ENCODE data around the gene SGCD. TPM values are rescaled to one million over a fixed set of nuclear protein-coding genes. Genes with fewer than 3 reads are reported as not detected.

Gene SGCD
- total and polyA plus RNA-seq, 3 donors from 2014 or later, result 2.8 to 6.1 (median 5.0) TPM

GRCh38 chr5:156581725-156582124, 254.8 kb downstream of the SGCD start:
- no peaks in the 10 kb centered on the region for H3K27me3 ChIP-seq
- H3K4me1 ChIP-seq, result peaks cover 12% of the 10 kb centered on the region
- no peak overlapping the region for H3K4me3 ChIP-seq
- 82 to 90% methylated on average over 3 of the region's 3 CpGs for WGBS, 2 donors
- H3K27ac ChIP-seq, result no peak overlapping the region
- TF ChIP-seq POLR2A (IDR thresholded peaks at IDR 0.05), result no peak
- TF ChIP-seq, protein P1, sequence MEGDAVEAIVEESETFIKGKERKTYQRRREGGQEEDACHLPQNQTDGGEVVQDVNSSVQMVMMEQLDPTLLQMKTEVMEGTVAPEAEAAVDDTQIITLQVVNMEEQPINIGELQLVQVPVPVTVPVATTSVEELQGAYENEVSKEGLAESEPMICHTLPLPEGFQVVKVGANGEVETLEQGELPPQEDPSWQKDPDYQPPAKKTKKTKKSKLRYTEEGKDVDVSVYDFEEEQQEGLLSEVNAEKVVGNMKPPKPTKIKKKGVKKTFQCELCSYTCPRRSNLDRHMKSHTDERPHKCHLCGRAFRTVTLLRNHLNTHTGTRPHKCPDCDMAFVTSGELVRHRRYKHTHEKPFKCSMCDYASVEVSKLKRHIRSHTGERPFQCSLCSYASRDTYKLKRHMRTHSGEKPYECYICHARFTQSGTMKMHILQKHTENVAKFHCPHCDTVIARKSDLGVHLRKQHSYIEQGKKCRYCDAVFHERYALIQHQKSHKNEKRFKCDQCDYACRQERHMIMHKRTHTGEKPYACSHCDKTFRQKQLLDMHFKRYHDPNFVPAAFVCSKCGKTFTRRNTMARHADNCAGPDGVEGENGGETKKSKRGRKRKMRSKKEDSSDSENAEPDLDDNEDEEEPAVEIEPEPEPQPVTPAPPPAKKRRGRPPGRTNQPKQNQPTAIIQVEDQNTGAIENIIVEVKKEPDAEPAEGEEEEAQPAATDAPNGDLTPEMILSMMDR (IDR thresholded peaks at IDR 0.05), result no peak
- no peaks in the 10 kb centered on the region for H3K9me3 ChIP-seq
- no peak for DNase-seq
- H3K36me3 ChIP-seq (ENCODE audit: low read depth, missing control alignments), result no peaks in the 10 kb centered on the region
- intact Hi-C loops (cut with DNase I; ENCODE audit: low total_unique reads), result no loop called here

DNA sequence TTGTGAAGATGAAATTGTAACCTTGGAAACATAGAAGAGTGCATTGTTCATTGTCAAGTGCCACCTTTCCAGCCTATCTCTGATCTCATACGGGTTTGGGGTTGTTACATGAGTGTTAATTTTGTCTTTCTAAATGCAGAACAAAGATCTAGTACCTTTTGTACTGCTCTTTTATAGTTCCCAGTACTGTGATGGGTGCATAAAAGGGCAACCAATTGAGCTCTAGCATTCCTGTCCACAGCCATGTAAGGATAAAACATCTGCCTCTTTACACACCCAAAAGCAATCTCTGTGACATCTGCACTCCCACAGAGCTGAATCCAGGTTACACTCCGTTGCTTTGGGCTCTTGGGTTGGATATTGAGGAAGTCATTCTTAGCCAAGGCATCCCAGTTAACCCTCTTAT, 255.2 kb downstream of the SGCD start:
- Histone ChIP-seq H3K4me3 (no peak overlapping the region), H3K27ac (no peak overlapping the region), H3K36me3 (ENCODE audit: low read depth, missing control alignments) (no peaks in the 10 kb centered on the region), H3K4me1 (peaks cover 12% of the 10 kb centered on the region), H3K9me3 (no peaks in the 10 kb centered on the region), H3K27me3 (no peaks in the 10 kb centered on the region)
- intact Hi-C loops (cut with DNase I; ENCODE audit: low total_unique reads), result no loop called here
- WGBS, 2 donors, result 54 to 69% methylated on average over 2 of the region's 2 CpGs
- TF ChIP-seq POLR2A (IDR thresholded peaks at IDR 0.05), result no peak
- TF ChIP-seq, protein P1 (IDR thresholded peaks at IDR 0.05), result no peak
- no peak for DNase-seq

DNA sequence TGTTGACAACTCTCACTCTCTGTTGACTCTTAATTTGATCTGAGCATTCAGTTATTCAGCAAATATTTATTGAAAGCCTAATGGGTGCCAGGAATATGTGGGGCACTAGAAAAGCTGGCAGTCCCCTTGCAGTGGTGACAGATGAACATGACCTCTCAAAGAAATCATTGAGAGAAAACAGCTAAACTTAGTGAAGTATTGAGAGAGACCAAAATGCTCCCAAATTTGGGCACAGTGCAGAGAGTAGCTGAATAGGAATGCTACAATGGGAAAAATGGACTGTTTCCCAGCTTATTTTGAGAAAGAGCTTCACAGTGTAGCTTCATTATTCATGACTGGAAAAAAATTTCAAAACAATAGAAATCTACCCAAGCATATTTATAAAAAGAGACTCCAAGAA, 257.9 kb downstream of the SGCD start:
- Histone ChIP-seq H3K4me1 (peaks cover 12% of the 10 kb centered on the region), H3K4me3 (no peak overlapping the region), H3K9me3 (no peaks in the 10 kb centered on the region), H3K36me3 (ENCODE audit: low read depth, missing control alignments) (no peaks in the 10 kb centered on the region), H3K27ac (peak overlapping the region in 1 of 2 donors; percentile 28), H3K27me3 (no peaks in the 10 kb centered on the region)
- no peak for DNase-seq
- intact Hi-C loops (cut with DNase I; ENCODE audit: low total_unique reads), result no loop called here
- TF ChIP-seq POLR2A (IDR thresholded peaks at IDR 0.05), result no peak
- TF ChIP-seq, protein P1 (IDR thresholded peaks at IDR 0.05), result no peak

GRCh38 chr5:156585999-156586398, 259.0 kb downstream of the SGCD start:
- Histone ChIP-seq H3K27ac (peak overlapping the region in 1 of 2 donors; percentile 28), H3K27me3 (no peaks in the 10 kb centered on the region), H3K9me3 (no peaks in the 10 kb centered on the region), H3K4me3 (no peak overlapping the region), H3K4me1 (peaks cover 12% of the 10 kb centered on the region), H3K36me3 (ENCODE audit: low read depth, missing control alignments) (no peaks in the 10 kb centered on the region)
- no peak for DNase-seq
- TF ChIP-seq, protein P1 (IDR thresholded peaks at IDR 0.05), result no peak
- TF ChIP-seq POLR2A (IDR thresholded peaks at IDR 0.05), result no peak
- intact Hi-C loops (cut with DNase I; ENCODE audit: low total_unique reads), result no loop called here
- WGBS, 2 donors, result 86 to 89% methylated on average over 4 of the region's 4 CpGs

DNA sequence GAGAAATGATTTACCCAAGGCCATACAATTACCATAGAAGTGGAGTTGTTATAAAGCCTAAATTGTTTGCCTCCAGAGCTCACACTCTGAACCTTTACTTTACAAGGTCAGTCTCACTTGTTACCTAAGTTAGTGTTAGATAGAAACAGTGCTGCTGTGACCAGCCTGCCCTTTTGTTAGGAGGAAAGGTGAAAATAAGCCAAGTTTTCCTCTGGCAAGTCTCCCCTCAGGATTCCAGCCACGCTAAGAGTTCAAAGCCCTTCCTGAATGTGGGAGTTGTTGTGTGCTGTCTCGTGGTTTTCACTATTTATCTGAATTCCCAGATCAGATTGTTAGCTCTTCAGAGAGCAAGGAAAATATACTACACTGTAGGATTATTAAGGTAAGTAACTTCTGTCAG, 260.0 kb downstream of the SGCD start:
- no peak overlapping the region for H3K27ac ChIP-seq
- no peaks in the 10 kb centered on the region for H3K9me3 ChIP-seq
- DNase-seq, result no peak
- no peak overlapping the region for H3K4me3 ChIP-seq
- TF ChIP-seq, protein P1 (IDR thresholded peaks at IDR 0.05), result no peak
- no peak for TF ChIP-seq POLR2A (IDR thresholded peaks at IDR 0.05)
- no peaks in the 10 kb centered on the region for H3K27me3 ChIP-seq
- H3K4me1 ChIP-seq, result peaks cover 12% of the 10 kb centered on the region
- intact Hi-C loops (cut with DNase I; ENCODE audit: low total_unique reads), result no loop called here
- WGBS, 2 donors, result 38 to 64% methylated on average over 2 of the region's 2 CpGs
- H3K36me3 ChIP-seq (ENCODE audit: low read depth, missing control alignments), result no peaks in the 10 kb centered on the region
